ENCODE data around the gene RXRG.

The RXRG gene

DNA sequence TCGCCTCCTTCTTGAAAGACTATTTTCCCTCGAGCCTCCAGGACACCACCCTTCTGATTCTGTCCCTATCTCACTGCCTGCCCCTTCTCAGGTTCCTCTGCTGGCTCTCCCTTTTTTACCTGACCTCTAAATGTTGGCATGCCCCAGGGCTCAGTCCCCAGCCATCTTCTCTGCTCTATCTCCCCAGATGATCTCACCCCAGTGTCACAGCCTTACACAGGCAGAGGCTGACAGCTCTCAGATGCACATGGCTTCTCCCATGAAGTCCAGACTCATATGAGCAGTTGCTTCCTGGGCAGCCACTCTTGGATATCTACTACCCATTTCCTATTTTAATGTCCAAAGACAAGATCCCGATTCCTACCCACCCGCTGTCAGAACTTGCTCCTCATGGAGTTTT lies 37.5 kb downstream of the RXRG start:
- DNase-seq, result no peak

DNA sequence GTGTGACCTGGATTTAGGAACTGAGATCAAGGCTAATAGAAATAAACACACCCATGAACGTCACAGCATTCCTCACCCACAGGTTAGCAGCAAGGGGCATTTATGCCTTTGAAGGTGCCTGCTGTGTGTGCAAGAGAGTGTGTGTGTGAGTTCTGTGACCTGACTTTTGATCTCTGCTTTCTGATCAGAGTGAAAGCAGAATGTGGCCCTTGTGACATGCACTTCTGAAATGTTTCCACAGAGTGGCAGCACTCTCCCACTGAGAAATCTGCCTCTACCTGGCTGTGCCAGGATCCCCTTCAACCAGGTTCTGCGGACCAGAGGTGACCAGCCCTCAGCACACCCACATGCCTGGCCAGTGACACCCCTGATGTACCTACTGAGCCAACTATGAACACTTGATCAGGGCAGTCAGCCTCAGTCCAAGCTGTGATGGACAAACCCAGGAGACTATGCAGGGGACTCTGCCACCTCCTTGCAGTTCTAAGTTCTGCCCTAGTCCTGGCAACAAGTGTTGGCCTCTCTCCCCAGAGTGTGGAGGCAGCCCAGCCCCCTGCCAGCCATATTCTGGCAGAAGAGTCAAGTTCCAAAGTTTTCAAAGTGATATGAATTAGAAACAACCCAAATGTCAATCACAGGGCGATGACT lies 41.0 kb downstream of the RXRG start:
- no peak for DNase-seq

GRCh38 chr1:165402517-165403111 lies 42.3 kb downstream of the RXRG start:
- DNase-seq, result no peak

- no peak for DNase-seq
Observed at GRCh38 chr1:165397944-165398343, 47.0 kb downstream of the RXRG start.

DNA sequence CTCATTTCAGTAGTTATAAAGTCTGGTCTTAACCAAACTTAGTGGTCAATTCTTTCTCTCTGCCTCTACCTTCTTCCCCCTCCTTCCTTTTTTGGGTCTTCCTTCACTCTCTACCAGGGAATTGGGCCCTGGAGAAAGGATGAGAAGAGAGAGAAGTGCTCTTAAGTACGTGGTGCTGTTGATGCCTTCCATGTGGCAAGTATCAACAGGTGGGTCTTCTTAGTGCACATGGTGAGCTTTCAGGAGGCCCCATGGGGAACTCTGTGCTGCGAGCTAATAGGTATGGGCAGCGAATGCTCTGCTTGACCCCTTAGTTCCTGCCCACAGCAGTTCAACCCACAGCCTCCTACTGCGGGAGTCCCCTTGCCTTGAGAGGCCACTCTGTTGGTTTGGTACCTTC lies 49.0 kb downstream of the RXRG start:
- no peak for DNase-seq

- peak; percentile 8 for DNase-seq
Observed at GRCh38 chr1:165395478-165395877, 49.4 kb downstream of the RXRG start.

DNA sequence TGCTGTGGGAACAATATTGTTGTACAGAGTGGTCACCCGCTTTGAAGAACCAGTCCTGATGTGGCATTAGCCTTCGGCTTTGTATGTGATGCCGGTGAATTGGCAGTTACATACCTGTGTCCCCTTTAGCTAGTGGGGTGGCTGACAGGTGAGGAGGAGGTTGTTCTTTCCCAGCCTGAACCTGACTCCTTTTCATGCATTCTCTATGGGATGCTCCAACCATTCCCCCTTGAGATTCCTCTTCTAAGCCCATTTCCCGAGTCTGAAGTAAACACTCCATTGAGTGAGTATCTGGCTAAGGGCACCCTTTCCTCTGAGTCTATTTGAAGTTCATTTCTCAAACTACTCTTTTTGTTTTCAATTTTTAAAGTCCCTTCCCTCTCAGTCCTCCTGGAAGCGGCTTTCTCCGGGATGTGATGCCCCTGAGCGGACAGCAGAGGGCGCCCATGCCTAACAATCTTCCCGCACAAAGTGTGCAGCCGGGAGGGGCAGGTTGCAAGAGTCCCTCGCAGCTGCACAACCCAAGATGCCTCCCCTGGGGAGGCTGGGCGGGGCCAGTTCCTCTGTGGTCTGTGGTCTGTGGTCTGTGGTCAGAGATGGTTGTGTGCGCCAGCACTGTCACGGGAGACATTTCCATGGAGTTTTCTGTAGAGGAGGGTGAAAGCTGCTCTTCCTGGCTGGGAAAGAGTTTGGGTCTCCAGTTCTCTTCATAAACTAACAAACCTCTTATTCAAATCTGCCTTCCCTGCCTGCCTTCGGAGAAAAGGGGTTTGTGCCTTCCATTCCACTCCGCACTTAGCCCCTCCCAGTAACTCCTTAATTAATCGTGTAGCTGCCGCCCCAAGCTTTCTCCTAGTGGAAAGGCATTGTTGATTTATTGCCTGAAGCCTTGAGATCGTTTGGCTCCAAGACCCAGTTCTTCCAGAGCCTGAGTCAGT lies 52.0 kb downstream of the RXRG start:
- peak; percentile 65 for DNase-seq

DNA sequence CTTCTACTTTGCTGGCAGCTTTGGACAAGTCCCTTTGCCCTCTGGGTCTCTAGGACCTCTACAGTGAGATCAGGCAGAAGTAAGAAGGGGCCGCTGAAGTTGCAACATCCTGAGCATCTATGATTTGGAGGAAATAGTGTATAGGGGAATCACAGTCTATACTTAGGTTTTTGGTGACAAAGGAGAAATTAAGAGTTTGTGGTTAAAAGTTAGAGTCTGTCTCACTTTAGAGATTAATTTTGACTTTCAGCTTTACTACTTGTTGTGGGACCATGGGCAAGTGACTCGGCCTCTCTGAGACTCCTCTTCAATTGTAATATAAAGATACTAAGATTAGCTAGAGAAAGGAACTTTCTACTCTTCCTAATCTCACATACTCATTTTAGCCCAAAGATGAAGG lies 55.3 kb downstream of the RXRG start:
- no peak for DNase-seq

GRCh38 chr1:165387961-165388360 lies 57.0 kb downstream of the RXRG start:
- DNase-seq, result no peak

DNA sequence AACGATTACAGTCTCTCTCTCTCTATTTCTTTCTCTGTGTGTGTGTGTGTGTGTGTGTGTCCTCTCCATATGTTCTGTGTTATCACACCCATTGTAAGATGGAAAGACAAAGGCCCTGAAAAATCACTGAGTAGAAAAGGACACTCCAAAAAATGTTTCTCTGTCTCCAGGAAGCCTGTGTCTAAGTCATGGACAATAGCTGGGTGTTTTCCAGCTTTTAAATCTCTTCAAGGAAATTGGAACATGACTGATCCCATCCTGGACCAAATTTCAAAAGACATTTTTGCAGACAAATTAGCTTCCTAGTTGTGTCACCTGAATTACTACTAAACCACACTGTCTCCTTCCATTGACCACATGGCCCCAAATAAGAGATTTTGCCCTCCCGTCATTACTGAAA lies 57.4 kb downstream of the RXRG start:
- no peak for DNase-seq

DNA sequence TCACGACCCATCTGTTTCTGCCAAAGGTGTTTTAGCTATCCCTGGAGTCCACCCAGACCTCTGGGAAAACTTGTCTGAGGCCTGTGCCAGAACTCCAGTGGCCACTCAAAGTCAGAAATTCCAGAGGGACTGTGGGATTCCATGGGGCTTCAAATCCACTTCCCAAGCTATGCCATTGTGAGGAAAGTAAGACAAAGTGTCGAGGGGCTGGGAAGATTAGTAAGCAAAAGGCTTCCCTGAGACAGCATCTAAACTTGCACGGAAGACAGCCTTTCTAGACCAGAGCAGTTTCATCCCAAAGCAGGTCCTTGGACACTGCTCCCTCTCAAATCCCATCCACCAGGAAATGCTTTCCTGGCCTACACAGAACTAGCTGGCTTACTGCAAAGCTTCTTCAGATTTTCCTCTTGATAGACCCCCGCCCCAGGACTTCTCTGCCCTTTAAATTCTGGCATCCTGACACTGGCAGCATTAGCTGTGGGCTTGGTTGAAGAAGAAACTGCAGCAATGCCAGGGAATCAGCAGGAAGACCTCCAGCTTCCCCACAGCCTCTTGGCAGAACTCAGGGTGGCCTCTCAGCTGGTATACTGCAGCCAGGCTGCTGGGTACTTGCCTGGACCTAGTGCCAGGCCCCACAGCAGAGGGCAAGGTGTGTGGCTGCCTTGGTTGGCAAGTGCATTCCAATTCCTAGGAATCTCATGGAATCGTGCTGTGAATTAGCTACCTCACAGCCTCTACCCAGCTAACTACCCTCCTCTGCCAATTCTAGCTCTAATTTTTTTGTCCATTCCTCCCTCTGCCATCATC lies 61.1 kb downstream of the RXRG start:
- no peak for DNase-seq

GRCh38 chr1:165383067-165383466 lies 61.9 kb downstream of the RXRG start:
- DNase-seq, result no peak

- no peak for DNase-seq
Observed at GRCh38 chr1:165381745-165382505, 63.0 kb downstream of the RXRG start.

- DNase-seq, result no peak
Observed at GRCh38 chr1:165376811-165377311, 68.1 kb downstream of the RXRG start.

DNA sequence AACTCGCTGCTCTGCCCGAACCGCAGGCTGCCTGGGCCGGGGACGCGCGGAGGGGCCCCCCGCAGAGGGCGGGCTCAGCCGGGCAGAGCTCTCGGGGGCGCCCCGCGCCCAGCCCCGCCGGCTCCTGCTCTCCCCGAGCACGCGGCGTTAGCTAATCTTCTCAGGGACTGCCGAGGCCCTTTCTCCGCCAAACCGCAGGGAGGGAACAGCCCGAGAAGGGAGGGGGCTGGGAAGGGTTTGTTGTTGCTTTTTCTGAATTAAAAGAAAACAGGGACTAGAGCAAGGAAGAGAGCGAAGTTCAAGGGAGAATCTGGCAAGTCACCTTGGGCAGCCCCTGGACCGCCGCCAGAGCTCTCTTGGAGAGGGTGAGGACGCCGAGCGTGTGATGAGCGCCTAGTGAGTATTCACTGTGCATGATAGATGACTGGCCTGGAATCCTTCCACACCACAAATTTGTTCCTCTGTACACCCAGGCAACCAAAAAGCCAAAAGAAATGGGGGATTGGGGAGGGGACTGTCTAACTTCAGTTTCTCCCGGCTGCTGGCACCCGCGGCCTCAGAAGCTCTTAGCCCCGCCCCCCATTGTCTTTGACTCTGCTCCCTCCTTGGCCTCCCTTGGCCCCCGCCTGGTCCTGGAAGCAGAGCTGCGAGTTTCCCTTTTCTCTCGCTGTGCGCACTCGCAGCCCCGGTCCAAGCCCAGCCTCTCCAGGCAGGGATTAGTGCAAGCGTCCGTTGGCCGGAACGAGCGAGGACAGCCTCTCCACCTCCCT lies 68.7 kb downstream of the RXRG start:
- peak; percentile 27 for DNase-seq

DNA sequence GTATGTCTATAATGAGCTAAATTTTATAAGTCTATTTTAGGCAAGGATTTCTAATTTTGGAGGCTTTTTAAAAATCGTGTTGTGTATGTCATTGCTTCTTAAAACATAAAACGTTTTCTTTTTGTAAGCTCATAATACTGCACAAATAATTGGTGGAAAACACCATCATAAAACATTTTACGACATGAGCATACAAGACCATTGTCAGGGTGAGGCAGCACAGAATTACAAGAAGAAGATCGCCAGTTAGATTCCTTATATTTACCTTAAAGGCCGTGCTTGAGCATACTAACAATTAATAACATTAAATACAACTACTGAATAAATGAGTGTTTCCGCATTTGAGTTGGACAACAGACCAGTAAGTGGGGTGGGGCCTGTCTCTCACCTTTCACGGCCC lies 69.3 kb downstream of the RXRG start:
- no peak for DNase-seq

GRCh38 chr1:165371588-165372225 lies 73.2 kb downstream of the RXRG start:
- DNase-seq, result no peak

DNA sequence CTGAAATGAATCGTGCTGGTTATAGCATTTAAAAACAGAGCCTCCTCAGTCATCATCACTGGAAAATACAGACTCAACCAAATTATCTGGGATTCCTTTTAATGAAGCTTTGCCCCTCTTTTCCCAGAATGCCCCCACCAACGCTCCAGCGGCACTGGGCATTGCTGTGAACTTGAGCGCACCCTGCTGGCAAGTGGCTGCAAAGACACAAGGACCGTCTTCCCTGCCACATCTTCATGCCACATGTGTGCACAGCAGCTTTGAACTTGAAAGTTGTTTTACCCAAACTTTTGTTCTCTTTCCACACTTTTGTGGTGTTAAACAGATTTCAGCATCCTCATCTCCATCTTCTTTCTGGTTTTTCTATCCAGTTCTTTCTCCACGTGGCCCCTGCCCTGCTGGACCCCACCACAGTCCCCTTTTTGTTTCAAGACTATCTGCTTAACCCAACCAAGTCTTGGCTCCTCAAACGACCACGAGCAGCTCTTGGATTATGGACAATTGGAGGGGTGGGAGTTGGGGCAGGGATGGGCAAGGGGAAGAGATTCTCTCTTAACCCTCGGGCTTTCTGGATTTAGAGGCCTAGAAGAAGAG lies 75.6 kb downstream of the RXRG start:
- no peak for DNase-seq

GRCh38 chr1:165367375-165367993 lies 77.4 kb downstream of the RXRG start:
- peak; percentile 66 for DNase-seq

- DNase-seq, result no peak
Observed at GRCh38 chr1:165365341-165365740, 79.6 kb downstream of the RXRG start.
